Mucosa of stomach (tissue), 1 donor: ENCODE results near the gene APOBEC3F.
"Not testable (repeated sequence)": the region's sequence is repeated elsewhere in the genome, so short reads cannot be mapped to it uniquely, and the experiment has no call there.

Experiments used
- H3K27me3 ChIP-seq: one replicate; pipeline ENCODE4 v1.7.0; 2013; ENCODE audit warnings: mild to moderate bottlenecking, low read length; ENCODE audit not compliant: control insufficient read depth, insufficient read depth
- H3K36me3 ChIP-seq: one replicate; pipeline ENCODE4 v1.7.0; 2013; ENCODE audit warnings: low read length; ENCODE audit not compliant: control insufficient read depth, insufficient read depth
- H3K4me1 ChIP-seq: one replicate; pipeline ENCODE4 v1.7.0; 2013; ENCODE audit warnings: mild to moderate bottlenecking, low read length; ENCODE audit not compliant: control insufficient read depth, insufficient read depth
- H3K4me3 ChIP-seq: one replicate; pipeline ENCODE4 v1.7.0; 2013; ENCODE audit warnings: low read length
- H3K9ac ChIP-seq: one replicate; pipeline ENCODE4 v1.7.0; 2013; ENCODE audit warnings: mild to moderate bottlenecking, low read length, moderate library complexity
- H3K9me3 ChIP-seq: one replicate; pipeline ENCODE4 v1.7.0; 2013; ENCODE audit warnings: mild to moderate bottlenecking, low read length, moderate library complexity; ENCODE audit not compliant: control insufficient read depth
- donor health status: Pancreatic carcinoma.

The APOBEC3F gene

GRCh38 chr22:39031434-39032295 is 9.0 kb upstream of the APOBEC3F start:
- not testable (repeated sequence) for H3K4me3 ChIP-seq, H3K9ac ChIP-seq, H3K36me3 ChIP-seq, H3K27me3 ChIP-seq, H3K9me3 ChIP-seq, H3K4me1 ChIP-seq

- H3K9ac ChIP-seq, H3K27me3 ChIP-seq, H3K4me1 ChIP-seq: not testable (repeated sequence)
These were observed 3.6 kb upstream of the APOBEC3F start for GRCh38 chr22:39037071-39037470.

GRCh38 chr22:39039306-39040126 is 1.1 kb upstream of the APOBEC3F start:
- no peaks in the 10 kb centered on the region for H3K9me3 ChIP-seq
- no peaks in the 10 kb centered on the region for H3K4me1 ChIP-seq
- no peaks in the 10 kb centered on the region for H3K36me3 ChIP-seq
- no peak overlapping the region for H3K4me3 ChIP-seq
- H3K9ac ChIP-seq, result no peak overlapping the region
- no peaks in the 10 kb centered on the region for H3K27me3 ChIP-seq

More at GRCh38 chr22:39037071-39037470, 3.6 kb upstream of the APOBEC3F start:
- H3K36me3 ChIP-seq, H3K9me3 ChIP-seq, H3K4me3 ChIP-seq: not testable (repeated sequence)

GRCh38 chr22:39040155-39040537 is 518 bp upstream of the APOBEC3F start:
- H3K9ac ChIP-seq, H3K27me3 ChIP-seq, H3K9me3 ChIP-seq, H3K4me1 ChIP-seq, H3K36me3 ChIP-seq: not testable (repeated sequence)
- H3K4me3 ChIP-seq, result peak overlapping the region; percentile 25

- Histone ChIP-seq H3K9me3 (no peaks in the 10 kb centered on the region), H3K36me3 (no peaks in the 10 kb centered on the region), H3K4me1 (no peaks in the 10 kb centered on the region), H3K4me3 (no peak overlapping the region), H3K27me3 (no peaks in the 10 kb centered on the region), H3K9ac (no peak overlapping the region)
These were observed 1.2 kb downstream of the APOBEC3F start for GRCh38 chr22:39041908-39042307.

- H3K27me3 ChIP-seq, H3K9ac ChIP-seq, H3K36me3 ChIP-seq, H3K4me1 ChIP-seq, H3K9me3 ChIP-seq, H3K4me3 ChIP-seq: not testable (repeated sequence)
These were observed 2.4 kb downstream of the APOBEC3F start for GRCh38 chr22:39043063-39043462.

- not testable (repeated sequence) for H3K27me3 ChIP-seq, H3K36me3 ChIP-seq, H3K4me3 ChIP-seq, H3K9me3 ChIP-seq, H3K9ac ChIP-seq, H3K4me1 ChIP-seq
These were observed 4.5 kb downstream of the APOBEC3F start for GRCh38 chr22:39045136-39045535.

- H3K9me3 ChIP-seq, H3K4me1 ChIP-seq, H3K36me3 ChIP-seq, H3K27me3 ChIP-seq, H3K9ac ChIP-seq, H3K4me3 ChIP-seq: not testable (repeated sequence)
These were observed 8.8 kb downstream of the APOBEC3F start for GRCh38 chr22:39049486-39049885.

- not testable (repeated sequence) for H3K4me3 ChIP-seq, H3K9me3 ChIP-seq, H3K9ac ChIP-seq, H3K36me3 ChIP-seq, H3K4me1 ChIP-seq, H3K27me3 ChIP-seq
These were observed 11.3 kb downstream of the APOBEC3F start for GRCh38 chr22:39051844-39052495.

- H3K9me3 ChIP-seq, result no peaks in the 10 kb centered on the region
- no peak overlapping the region for H3K4me3 ChIP-seq
- no peaks in the 10 kb centered on the region for H3K4me1 ChIP-seq
- no peak overlapping the region for H3K9ac ChIP-seq
- no peaks in the 10 kb centered on the region for H3K36me3 ChIP-seq
- no peaks in the 10 kb centered on the region for H3K27me3 ChIP-seq
These were observed 15.0 kb downstream of the APOBEC3F start for GRCh38 chr22:39055658-39056057.

GRCh38 chr22:39061290-39061689 is 20.6 kb downstream of the APOBEC3F start:
- not testable (repeated sequence) for H3K36me3 ChIP-seq, H3K4me1 ChIP-seq, H3K9me3 ChIP-seq, H3K4me3 ChIP-seq, H3K9ac ChIP-seq, H3K27me3 ChIP-seq

- not testable (repeated sequence) for H3K27me3 ChIP-seq, H3K4me1 ChIP-seq, H3K9me3 ChIP-seq, H3K4me3 ChIP-seq, H3K9ac ChIP-seq, H3K36me3 ChIP-seq
These were observed 21.3 kb downstream of the APOBEC3F start for GRCh38 chr22:39061951-39062350.
